PC-3 (cell line): Measurements from ENCODE around the gene MAGI1.

Experiments
- CTCF ChIP-seq: fragments of 300-600 bp; sonication (generic); conservative IDR thresholded peaks from 2 replicates; pipeline ENCODE4 v1.5.1; 2017; ENCODE audit warnings: antibody characterized with exemption, low read depth, mild to moderate bottlenecking, low read length
- EZH2 ChIP-seq: fragments of 300-600 bp; sonication (generic); IDR thresholded peaks from one replicate; pipeline ENCODE4 v1.6.1; 2017; ENCODE audit warnings: antibody characterized with exemption, mild to moderate bottlenecking, low read length; ENCODE audit not compliant: unreplicated experiment
- EZH2phosphoT487 ChIP-seq: fragments of 300-600 bp; sonication (generic); IDR thresholded peaks from 2 replicates; pipeline ENCODE4 v1.6.1; 2018; ENCODE audit warnings: mild to moderate bottlenecking, antibody characterized with exemption, low read length, borderline replicate concordance

GRCh38 chr3:65484964-65485363 is 553.8 kb downstream of the MAGI1 start:
- TF ChIP-seq CTCF: no peak
- no peak for TF ChIP-seq EZH2phosphoT487
- TF ChIP-seq EZH2: no peak
